ENCODE results near the gene TDRD3. TPM values are rescaled to one million over a fixed set of nuclear protein-coding genes. Genes with fewer than 3 reads are reported as not detected.
"Not testable (repeated sequence)": the region's sequence is repeated elsewhere in the genome, so short reads cannot be mapped to it uniquely, and the experiment has no call there.

TDRD3 gene
- total RNA-seq, 2 experiments from 2014 or later = 20.3 to 22.1 TPM

- not testable (repeated sequence) for H3K36me3 Mint-ChIP-seq (ENCODE audit: low read depth)
Observed at GRCh38 chr13:60379282-60379681, 17.7 kb upstream of the TDRD3 start.

DNA sequence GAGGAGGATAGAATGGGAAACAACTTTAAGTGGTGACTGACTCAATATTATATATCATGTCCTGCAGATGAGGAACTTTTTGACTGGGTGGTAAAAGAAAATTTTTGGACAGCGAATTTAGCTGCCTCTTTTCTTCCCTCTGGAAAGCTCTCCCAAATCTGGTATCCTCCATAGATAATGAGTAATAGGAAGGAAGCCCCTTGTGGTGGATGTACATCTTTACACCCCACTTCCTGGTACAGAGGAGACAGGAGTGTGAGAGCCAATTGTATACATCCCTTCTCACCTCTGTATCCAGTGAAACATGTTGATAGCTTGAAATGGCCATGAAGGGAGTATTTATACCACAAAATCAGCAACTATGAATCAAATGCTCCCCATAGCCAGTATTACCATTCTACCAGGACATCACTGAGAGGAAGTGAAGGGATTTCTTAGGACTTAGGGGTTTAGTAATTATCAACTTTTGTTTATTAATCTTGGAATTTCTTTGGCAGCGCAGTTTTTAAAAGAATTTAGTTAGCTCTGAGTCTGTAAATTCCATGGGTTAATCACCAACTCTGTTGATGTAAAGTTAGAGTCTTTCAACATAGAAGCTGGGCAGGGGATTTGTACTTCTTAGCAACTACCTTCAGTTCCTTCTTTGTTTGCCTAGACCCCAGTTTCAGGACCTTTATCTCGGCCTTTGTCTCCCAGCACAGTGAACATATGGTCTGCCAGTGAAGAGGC, 17.0 kb upstream of the TDRD3 start:
- H3K36me3 Mint-ChIP-seq (ENCODE audit: low read depth) = peaks cover 2% of the 10 kb centered on the region
- DNase-seq = no peak
- CTCF ChIA-PET = interaction anchor here (1.4 kb wide), 1 partner anchor 10 kb away, joined by 3 read pairs; no protein-coding TSS in a partner anchor
- no peaks in the 10 kb centered on the region for H3K9me3 Mint-ChIP-seq
- H3K27me3 Mint-ChIP-seq = peaks cover 10% of the 10 kb centered on the region
- POLR2A ChIA-PET = no interaction called here
- no peak overlapping the region for H3K4me3 Mint-ChIP-seq
- H3K27ac Mint-ChIP-seq = no peak overlapping the region
- H3K4me1 Mint-ChIP-seq = no peaks in the 10 kb centered on the region

More at GRCh38 chr13:60379282-60379681, 17.7 kb upstream of the TDRD3 start:
- DNase-seq, CTCF ChIA-PET, H3K4me1 Mint-ChIP-seq, H3K4me3 Mint-ChIP-seq, H3K27ac Mint-ChIP-seq, H3K9me3 Mint-ChIP-seq, POLR2A ChIA-PET: not testable (repeated sequence)
- H3K27me3 Mint-ChIP-seq = peaks cover 10% of the 10 kb centered on the region

- CTCF ChIA-PET = no interaction called here
- no peak for DNase-seq
- H3K4me3 Mint-ChIP-seq = no peak overlapping the region
- H3K36me3 Mint-ChIP-seq (ENCODE audit: low read depth) = no peaks in the 10 kb centered on the region
- no peaks in the 10 kb centered on the region for H3K9me3 Mint-ChIP-seq
- H3K27me3 Mint-ChIP-seq = peaks cover 17% of the 10 kb centered on the region
- no peak overlapping the region for H3K27ac Mint-ChIP-seq
- POLR2A ChIA-PET = no interaction called here
- no peaks in the 10 kb centered on the region for H3K4me1 Mint-ChIP-seq
Observed at GRCh38 chr13:60384911-60385310, 12.1 kb upstream of the TDRD3 start.

DNA sequence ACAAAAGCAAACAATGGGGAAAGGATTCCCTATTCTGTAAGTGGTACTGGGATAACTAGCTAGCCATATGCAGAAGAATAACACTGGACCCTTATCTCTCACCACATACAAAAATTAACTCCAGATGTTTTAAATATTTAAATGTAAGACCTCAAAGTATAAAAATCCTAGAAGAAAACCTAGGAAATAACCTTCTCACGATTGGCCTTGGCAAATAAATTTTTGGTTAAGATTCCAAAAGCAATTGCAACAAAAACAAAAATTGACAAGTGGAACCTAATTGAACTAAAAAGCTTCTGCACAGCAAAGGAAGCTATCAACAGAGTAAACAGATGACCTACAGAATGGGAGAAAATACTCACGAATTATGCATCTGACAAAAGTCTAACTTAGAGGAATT, 10.8 kb upstream of the TDRD3 start:
- H3K4me1 Mint-ChIP-seq = no peaks in the 10 kb centered on the region
- no peak for DNase-seq
- H3K27ac Mint-ChIP-seq = no peak overlapping the region
- H3K36me3 Mint-ChIP-seq (ENCODE audit: low read depth) = no peaks in the 10 kb centered on the region
- ChIA-PET CTCF (no interaction called here), POLR2A (no interaction called here)
- no peak overlapping the region for H3K4me3 Mint-ChIP-seq
- peaks cover 15% of the 10 kb centered on the region for H3K27me3 Mint-ChIP-seq
- H3K9me3 Mint-ChIP-seq = no peaks in the 10 kb centered on the region

GRCh38 chr13:60392131-60392530, 4.9 kb upstream of the TDRD3 start:
- ChIA-PET CTCF (interaction anchor here (0.7 kb wide), 1 partner anchor 27 kb away, joined by 3 read pairs; no protein-coding TSS in a partner anchor), POLR2A (no interaction called here)
- Mint-ChIP-seq H3K27me3 (peaks cover 1% of the 10 kb centered on the region), H3K4me3 (no peak overlapping the region), H3K9me3 (no peaks in the 10 kb centered on the region), H3K27ac (no peak overlapping the region), H3K4me1 (peaks cover 6% of the 10 kb centered on the region), H3K36me3 (ENCODE audit: low read depth) (no peaks in the 10 kb centered on the region)
- no peak for DNase-seq

- POLR2A ChIA-PET = interaction anchor here (1.0 to 3.8 kb wide), 4 partner anchors 11 to 232 kb away, joined by 5 to 32 read pairs (median 15); partner anchors contain the start of gene DIAPH3
- Mint-ChIP-seq H3K36me3 (ENCODE audit: low read depth) (no peaks in the 10 kb centered on the region), H3K4me3 (peak overlapping the region; percentile 93), H3K4me1 (peaks cover 27% of the 10 kb centered on the region), H3K27ac (peak overlapping the region; percentile 96), H3K27me3 (no peaks in the 10 kb centered on the region), H3K9me3 (no peaks in the 10 kb centered on the region)
- CTCF ChIA-PET = interaction anchor here (0.6 to 3.8 kb wide), 6 partner anchors 32 to 232 kb away, joined by 3 to 16 read pairs (median 4); no protein-coding TSS in a partner anchor
- DNase-seq = peak; percentile 91
Observed at GRCh38 chr13:60395971-60396782, 843 bp upstream of the TDRD3 start.

DNA sequence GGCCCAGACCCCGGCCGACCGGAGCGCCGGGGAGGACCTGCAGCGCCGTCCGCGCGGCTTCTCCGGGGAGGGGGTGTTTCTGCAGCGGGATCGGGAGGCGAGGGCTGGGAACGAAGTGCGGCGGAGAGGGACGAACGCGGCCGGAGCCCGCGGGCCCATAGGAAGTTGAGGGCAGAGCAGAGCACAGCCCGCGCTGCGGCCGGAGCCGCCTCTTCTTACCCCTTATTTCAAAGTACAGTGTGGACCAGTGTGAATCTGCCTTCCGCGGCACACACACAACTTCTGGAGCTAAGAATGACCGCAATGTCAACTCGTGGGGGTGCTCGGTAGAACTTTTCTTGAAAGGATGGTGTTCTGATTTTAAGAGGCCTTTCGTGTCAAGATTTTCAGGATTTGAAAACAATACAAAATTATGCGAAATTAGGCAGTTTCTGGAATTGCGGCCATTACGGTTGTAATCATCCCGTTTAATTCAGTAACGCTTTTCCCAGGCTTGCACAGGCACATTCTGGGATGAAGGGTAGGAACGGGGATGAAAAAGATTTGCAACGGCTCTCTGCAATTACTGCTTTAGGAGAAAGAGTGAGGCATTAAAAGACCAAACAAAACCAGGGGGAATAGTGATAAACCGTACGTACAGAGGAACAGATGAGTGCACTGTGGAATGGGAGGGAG, 821 bp downstream of the TDRD3 start:
- Mint-ChIP-seq H3K27me3 (no peaks in the 10 kb centered on the region), H3K27ac (peak overlapping the region; percentile 86), H3K9me3 (no peaks in the 10 kb centered on the region), H3K4me3 (peak overlapping the region; percentile 80), H3K36me3 (ENCODE audit: low read depth) (no peaks in the 10 kb centered on the region), H3K4me1 (peaks cover 38% of the 10 kb centered on the region)
- ChIA-PET POLR2A (interaction anchor here (1.2 to 3.8 kb wide), 4 partner anchors 14 to 234 kb away, joined by 5 to 32 read pairs (median 15); partner anchors contain the start of gene DIAPH3), CTCF (interaction anchor here (0.5 to 3.8 kb wide), 5 partner anchors 10 to 1077 kb away, joined by 4 to 16 read pairs (median 5); no protein-coding TSS in a partner anchor)
- peak; percentile 50 for DNase-seq

- CTCF ChIA-PET = interaction anchor here (0.5 to 3.8 kb wide), 4 partner anchors 9 to 1078 kb away, joined by 4 to 16 read pairs (median 8); no protein-coding TSS in a partner anchor
- H3K36me3 Mint-ChIP-seq (ENCODE audit: low read depth) = no peaks in the 10 kb centered on the region
- H3K4me1 Mint-ChIP-seq = peaks cover 39% of the 10 kb centered on the region
- H3K9me3 Mint-ChIP-seq = no peaks in the 10 kb centered on the region
- DNase-seq = no peak
- POLR2A ChIA-PET = interaction anchor here (1.2 to 3.8 kb wide), 3 partner anchors 13 to 235 kb away, joined by 5 to 32 read pairs (median 21); partner anchors contain the start of gene DIAPH3
- H3K4me3 Mint-ChIP-seq = peak overlapping the region; percentile 80
- no peaks in the 10 kb centered on the region for H3K27me3 Mint-ChIP-seq
- peak overlapping the region; percentile 86 for H3K27ac Mint-ChIP-seq
Observed at GRCh38 chr13:60398379-60398891, 1.4 kb downstream of the TDRD3 start.

GRCh38 chr13:60398907-60399589, 2.0 kb downstream of the TDRD3 start:
- CTCF ChIA-PET = interaction anchor here (3.8 kb wide), 1 partner anchor 29 kb away, joined by 16 read pairs; no protein-coding TSS in a partner anchor
- Mint-ChIP-seq H3K27ac (no peak overlapping the region), H3K4me1 (peaks cover 39% of the 10 kb centered on the region), H3K27me3 (no peaks in the 10 kb centered on the region), H3K9me3 (no peaks in the 10 kb centered on the region), H3K36me3 (ENCODE audit: low read depth) (no peaks in the 10 kb centered on the region), H3K4me3 (peak overlapping the region; percentile 80)
- no peak for DNase-seq
- POLR2A ChIA-PET = interaction anchor here (2.8 to 3.8 kb wide), 2 partner anchors 29 to 235 kb away, joined by 21 to 32 read pairs; partner anchors contain the start of gene DIAPH3

DNA sequence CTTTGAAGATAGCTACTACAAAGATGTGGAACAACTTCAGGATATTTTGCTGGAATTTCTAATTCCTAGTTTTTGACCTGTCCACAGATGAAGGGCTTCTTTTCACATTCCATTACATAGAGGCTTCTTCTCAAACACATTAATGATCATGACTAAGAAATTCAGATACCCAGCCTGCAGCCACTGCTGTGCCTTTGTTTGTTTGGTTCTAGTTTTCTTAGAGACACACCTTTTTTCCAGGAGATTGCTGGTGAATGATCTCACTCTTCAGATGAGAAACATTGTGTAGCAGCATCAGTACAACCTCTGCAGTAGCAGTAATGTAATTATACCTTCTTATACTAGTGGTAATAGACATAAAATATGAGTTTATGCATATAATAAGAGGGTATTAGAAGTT, 5.0 kb downstream of the TDRD3 start:
- Mint-ChIP-seq H3K4me3 (no peak overlapping the region), H3K27me3 (no peaks in the 10 kb centered on the region), H3K4me1 (peaks cover 35% of the 10 kb centered on the region), H3K36me3 (ENCODE audit: low read depth) (no peaks in the 10 kb centered on the region), H3K27ac (no peak overlapping the region), H3K9me3 (no peaks in the 10 kb centered on the region)
- CTCF ChIA-PET = no interaction called here
- POLR2A ChIA-PET = no interaction called here
- no peak for DNase-seq

DNA sequence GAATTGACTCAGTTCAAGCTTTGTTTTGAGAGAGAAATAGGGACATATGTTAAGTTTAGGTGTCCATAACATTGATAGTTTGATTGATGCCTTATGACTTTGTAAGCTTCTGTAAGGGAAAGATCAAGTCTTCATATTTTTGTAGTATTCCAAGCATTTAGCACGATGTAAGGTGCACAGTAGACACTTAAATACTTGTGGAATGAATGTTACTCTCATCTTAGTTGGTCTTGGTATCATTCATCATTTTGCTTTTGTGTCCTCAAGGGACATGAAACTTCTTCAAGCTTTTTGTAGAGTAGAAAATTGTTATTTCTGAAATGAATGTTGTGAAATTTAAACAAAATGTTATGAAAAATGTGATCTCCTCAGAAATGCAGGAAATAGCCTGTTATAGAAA, 10.1 kb downstream of the TDRD3 start:
- Mint-ChIP-seq H3K4me3 (no peak overlapping the region), H3K9me3 (peaks cover 9% of the 10 kb centered on the region), H3K36me3 (ENCODE audit: low read depth) (peaks cover 22% of the 10 kb centered on the region), H3K27ac (no peak overlapping the region), H3K4me1 (peaks cover 23% of the 10 kb centered on the region), H3K27me3 (no peaks in the 10 kb centered on the region)
- POLR2A ChIA-PET = interaction anchor here (1.1 kb wide), 1 partner anchor 10 kb away, joined by 5 read pairs; the partner anchor contains the start of gene TDRD3
- CTCF ChIA-PET = interaction anchor here (1.2 kb wide), 1 partner anchor 9 kb away, joined by 5 read pairs; the partner anchor contains the start of gene TDRD3
- no peak for DNase-seq

GRCh38 chr13:60407852-60408251, 10.8 kb downstream of the TDRD3 start:
- POLR2A ChIA-PET, H3K27me3 Mint-ChIP-seq, H3K9me3 Mint-ChIP-seq, H3K27ac Mint-ChIP-seq, H3K4me3 Mint-ChIP-seq, DNase-seq: not testable (repeated sequence)
- H3K4me1 Mint-ChIP-seq = peaks cover 21% of the 10 kb centered on the region
- CTCF ChIA-PET = interaction anchor here (1.2 kb wide), 1 partner anchor 10 kb away, joined by 5 read pairs; the partner anchor contains the start of gene TDRD3
- peaks cover 22% of the 10 kb centered on the region for H3K36me3 Mint-ChIP-seq (ENCODE audit: low read depth)

Data from activated CD4-positive, alpha-beta memory T cell treated with anti-CD3 and anti-CD28 coated beads, Interleukin-2, amount 10 ng/mL, durations not matched to agents 7 days and 5 days (primary cell).